ES-I3 (cell line): ENCODE data around the gene PTK6.
"Not testable (repeated sequence)": the region's sequence is repeated elsewhere in the genome, so short reads cannot be mapped to it uniquely, and the experiment has no call there.

ENCODE experiments used
- H3K36me3 ChIP-seq: 2 replicates; pipeline ENCODE4 v1.6.1; 2013; ENCODE audit warnings: mild to moderate bottlenecking, low read length, control low read depth, moderate library complexity; ENCODE audit not compliant: insufficient read depth
- H3K4me1 ChIP-seq: 2 replicates; pipeline ENCODE4 v1.6.1; 2013; ENCODE audit warnings: mild to moderate bottlenecking, control low read depth, low read length; ENCODE audit not compliant: insufficient read depth
- H3K9ac ChIP-seq: 2 replicates; pipeline ENCODE4 v1.6.1; 2013; ENCODE audit warnings: low read depth, mild to moderate bottlenecking, low read length, moderate library complexity
- H3K9me3 ChIP-seq: 2 replicates; pipeline ENCODE4 v1.6.1; 2013; ENCODE audit warnings: mild to moderate bottlenecking, low read length, moderate library complexity; ENCODE audit not compliant: control insufficient read depth, insufficient read depth

The PTK6 gene

GRCh38 chr20:63522981-63523611, 14.1 kb downstream of the PTK6 start:
- Histone ChIP-seq H3K9me3 (no peaks in the 10 kb centered on the region), H3K36me3 (peaks cover 7% of the 10 kb centered on the region), H3K9ac (no peak overlapping the region), H3K4me1 (no peaks in the 10 kb centered on the region; the same call in 1 of the 2 replicates)

DNA sequence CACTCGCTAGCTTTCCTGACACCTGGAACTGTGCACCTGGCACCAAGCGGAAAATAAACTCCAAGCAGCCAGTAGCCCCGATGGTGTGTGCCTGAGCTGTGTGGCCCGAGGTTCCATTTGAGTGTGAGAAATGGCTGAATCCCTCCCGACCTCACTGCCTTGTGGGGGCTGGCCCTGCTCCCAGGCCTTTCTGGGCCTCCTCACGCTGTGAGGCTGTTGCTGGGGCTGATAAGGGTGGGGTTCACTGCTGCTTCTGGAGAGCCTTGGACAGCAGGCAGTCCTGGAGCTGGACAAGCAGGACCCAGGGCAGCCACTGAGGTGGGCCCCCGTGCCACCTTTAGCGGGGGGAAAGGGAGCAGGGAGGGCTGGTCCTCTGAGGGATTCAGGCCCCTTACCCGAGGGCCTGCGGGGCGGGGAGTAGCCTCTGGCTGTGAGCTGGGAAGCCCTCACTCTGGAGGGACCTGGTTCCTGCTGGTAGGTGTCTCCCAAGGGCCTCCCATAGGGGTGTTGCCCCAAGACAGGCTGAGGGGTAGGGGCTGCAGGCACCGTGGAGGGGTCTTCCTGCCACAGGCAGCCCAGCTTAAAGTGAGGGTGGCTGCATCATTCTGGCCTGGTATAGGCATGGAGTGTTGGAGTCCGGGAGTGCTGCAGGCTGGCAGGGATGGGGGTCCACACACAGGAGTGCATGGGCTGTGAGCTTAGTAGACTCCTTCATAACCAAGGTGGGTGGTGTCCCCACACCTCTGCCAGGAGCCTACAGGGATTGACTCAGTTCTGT, 14.9 kb downstream of the PTK6 start:
- Histone ChIP-seq H3K4me1 (no peaks in the 10 kb centered on the region; the same call in 1 of the 2 replicates), H3K9me3 (no peaks in the 10 kb centered on the region), H3K36me3 (peaks cover 7% of the 10 kb centered on the region), H3K9ac (no peak overlapping the region; the same call in 1 of the 2 replicates)

- peak overlapping the region; percentile 86 for H3K9ac ChIP-seq
Observed at GRCh38 chr20:63521602-63522001, 15.6 kb downstream of the PTK6 start.

DNA sequence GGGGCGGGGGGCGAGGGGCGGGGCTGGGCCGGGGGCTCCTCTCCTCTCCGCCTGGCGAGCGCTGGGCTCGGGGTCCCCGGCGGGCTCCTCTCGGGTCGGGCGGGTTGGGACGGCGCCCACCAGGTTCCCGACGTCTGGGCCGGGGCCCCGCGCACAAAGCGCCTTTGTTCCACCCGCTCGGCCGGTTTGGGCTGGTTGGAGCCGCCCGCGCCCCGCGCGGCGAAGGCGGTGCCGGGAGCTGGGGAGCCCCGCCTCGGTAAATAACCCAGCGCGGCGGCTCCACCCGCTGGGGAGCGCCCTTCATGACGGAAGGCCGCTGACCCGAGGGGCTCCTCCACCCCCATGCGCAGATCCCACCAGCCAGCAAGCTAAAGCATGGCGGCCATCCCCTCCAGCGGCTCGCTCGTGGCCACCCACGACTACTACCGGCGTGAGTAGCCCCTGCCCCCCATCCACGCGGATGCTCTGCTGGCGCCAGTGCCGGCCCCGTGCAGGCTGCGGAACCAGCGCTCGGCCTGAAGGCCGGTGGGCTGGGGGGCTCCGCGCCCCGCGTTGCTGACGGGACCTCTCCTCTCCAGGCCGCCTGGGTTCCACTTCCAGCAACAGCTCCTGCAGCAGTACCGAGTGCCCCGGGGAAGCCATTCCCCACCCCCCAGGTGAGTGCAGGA, 16.1 kb downstream of the PTK6 start:
- Histone ChIP-seq H3K36me3 (peaks cover 7% of the 10 kb centered on the region), H3K9ac (peak overlapping the region; percentile 86), H3K4me1 (no peaks in the 10 kb centered on the region; the same call in 1 of the 2 replicates), H3K9me3 (no peaks in the 10 kb centered on the region)

More at GRCh38 chr20:63521602-63522001, 15.6 kb downstream of the PTK6 start:
- Histone ChIP-seq H3K36me3 (peaks cover 7% of the 10 kb centered on the region), H3K9me3 (no peaks in the 10 kb centered on the region), H3K4me1 (no peaks in the 10 kb centered on the region; the same call in 1 of the 2 replicates)

DNA sequence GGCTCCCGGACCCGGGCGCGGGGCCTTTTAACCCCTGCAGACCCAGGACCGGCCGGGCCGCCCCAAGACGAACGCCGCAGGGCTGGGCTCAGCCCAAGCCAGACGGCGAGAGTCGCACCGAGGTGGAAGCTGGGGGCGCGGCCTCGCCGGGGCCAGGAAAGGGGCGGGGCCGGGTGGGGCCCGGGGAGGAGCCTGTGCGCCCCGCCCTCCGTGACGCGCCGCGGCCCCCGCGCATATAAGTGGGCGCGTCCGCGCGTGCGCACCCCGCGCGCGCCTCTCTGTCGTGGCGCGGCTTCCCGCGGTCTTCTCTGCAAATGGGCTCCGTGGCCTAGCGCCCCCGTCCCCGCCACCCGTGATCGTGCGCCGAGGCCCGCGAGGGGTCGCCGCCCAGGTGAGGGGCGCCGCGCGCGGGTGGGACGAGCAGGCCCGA, 16.7 kb downstream of the PTK6 start, which contains the start of gene PPDPF:
PPDPF (plus strand) TSS at position 262 of the 430 bp plus-strand sequence. CDS start 544 bp downstream, outside the sequence.
- H3K36me3 ChIP-seq, result peaks cover 7% of the 10 kb centered on the region
- H3K4me1 ChIP-seq, result no peaks in the 10 kb centered on the region; the same call in 1 of the 2 replicates
- H3K9ac ChIP-seq, result peak within 1 kb of the TSS; percentile 86

GRCh38 chr20:63519668-63520503, 17.3 kb downstream of the PTK6 start:
- H3K36me3 ChIP-seq, result peaks cover 7% of the 10 kb centered on the region
- peak overlapping the region; percentile 86 for H3K9ac ChIP-seq
- no peaks in the 10 kb centered on the region for H3K9me3 ChIP-seq
- H3K4me1 ChIP-seq, result no peaks in the 10 kb centered on the region; the same call in 1 of the 2 replicates

More for the DNA sequence above, 16.7 kb downstream of the PTK6 start, which contains the start of gene PPDPF:
- H3K9me3 ChIP-seq, result no peaks in the 10 kb centered on the region

DNA sequence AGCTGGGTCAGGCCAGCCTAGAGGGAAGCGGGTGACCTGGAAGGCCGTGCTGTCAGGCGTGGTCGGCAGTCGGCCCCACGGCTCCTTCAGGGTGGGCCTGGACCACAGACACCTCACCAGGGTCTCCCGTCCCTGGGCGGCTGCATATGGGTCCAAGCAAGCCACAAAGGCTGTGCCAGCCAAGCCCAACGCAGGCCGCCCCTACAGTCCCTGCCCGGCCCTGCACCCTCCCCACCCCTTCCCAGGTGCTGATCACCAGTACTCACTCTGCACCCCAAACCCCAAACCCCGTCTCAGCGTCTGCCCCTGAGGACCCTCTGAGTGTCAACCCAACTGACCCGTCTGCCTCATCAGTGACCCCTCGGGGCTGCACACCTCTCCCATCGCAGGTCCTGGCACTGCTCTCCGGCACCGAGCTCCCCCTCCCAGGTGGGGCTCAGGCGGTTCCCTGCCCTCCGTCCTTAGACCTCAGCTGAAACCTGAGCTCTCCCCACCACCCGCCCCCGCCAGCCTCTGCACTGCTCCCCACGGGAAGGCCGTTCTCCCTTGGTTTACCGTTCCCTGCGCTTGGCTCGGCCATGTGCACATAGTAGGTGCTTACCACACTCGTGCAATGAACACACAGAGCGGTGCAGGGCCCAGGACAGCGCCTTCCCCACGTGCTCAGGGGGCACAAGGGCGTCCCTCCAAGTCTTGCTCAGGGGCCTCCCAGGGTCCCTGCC, 18.1 kb downstream of the PTK6 start:
- peak overlapping the region; percentile 86; the same call in 1 of the 2 replicates for H3K9ac ChIP-seq
- H3K36me3 ChIP-seq, result peaks cover 7% of the 10 kb centered on the region
- no peaks in the 10 kb centered on the region for H3K9me3 ChIP-seq
- H3K4me1 ChIP-seq, result no peaks in the 10 kb centered on the region; the same call in 1 of the 2 replicates

DNA sequence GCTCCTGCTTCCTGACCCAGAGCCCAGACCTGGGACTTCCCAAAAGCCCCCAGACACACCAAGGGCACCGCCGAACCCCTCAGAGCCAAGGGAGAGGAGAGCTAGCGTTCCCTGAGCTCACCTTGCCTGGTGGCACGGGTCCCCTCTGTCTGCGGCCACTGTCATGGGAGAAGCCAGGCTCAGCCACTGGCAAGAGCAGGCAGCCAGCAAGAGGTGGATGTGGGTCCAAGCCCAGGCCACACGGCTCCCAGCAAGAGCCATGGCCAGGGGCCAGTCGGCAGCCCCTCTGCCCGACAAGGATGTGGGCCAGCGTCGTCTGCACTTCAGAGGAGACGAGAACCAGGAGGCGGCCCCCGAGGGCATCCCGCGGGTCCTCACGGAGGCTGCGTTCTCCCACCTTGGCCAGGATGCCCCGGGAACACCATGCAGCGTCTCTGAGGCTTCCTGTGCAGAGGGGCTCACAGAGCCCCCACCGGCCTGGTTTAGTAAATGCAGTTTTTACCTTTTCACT, 18.8 kb downstream of the PTK6 start:
- Histone ChIP-seq H3K9me3 (no peaks in the 10 kb centered on the region), H3K36me3 (peaks cover 7% of the 10 kb centered on the region), H3K4me1 (no peaks in the 10 kb centered on the region; the same call in 1 of the 2 replicates), H3K9ac (no peak overlapping the region; the same call in 1 of the 2 replicates)

DNA sequence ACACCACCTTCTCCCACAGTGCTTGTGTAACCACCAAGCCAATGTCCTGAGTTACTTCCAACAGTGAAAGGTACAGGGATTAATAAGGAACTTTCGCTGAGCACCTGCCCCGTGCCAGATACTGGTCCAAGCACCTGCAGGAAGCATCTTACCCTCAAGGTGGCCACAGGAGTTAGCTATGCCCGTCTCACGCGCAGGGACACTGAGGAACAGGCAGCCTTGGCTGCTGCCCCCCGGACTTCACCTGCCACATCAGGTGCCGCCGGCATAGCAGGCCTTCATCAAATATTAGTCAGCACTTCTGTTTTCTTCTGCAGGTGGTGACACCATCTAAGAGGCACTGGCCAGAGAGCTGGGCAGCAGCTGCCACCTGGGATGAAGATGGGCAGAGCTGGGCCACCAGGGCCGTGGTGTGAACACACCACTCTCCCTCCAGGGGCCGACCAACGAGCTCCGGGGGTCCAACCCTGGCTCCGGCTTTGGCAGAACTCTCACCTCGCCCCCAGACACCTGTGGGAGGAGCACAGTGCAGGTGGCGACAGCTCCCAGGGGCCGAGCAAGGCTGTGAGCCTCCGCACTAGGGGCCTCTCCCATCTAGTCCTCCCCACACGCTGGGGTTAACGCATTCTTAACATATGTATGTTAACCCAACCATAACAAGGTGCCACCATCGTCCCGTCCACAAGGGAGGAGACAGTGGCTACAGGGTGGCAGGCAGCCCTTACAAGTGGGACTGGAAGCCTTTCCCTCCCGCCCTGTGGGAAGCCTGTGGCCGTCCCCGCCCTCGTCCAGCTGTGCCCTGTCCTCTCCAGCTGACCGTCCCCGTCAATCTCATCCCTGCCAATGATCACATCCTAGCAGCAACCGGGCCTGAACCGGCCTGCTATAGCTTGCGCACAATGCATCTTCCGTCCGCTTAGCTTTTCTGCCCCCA, 19.5 kb downstream of the PTK6 start:
- no peak overlapping the region for H3K9ac ChIP-seq
- H3K36me3 ChIP-seq, result peaks cover 3% of the 10 kb centered on the region; the same call in 1 of the 2 replicates
- H3K4me1 ChIP-seq, result no peaks in the 10 kb centered on the region; the same call in 1 of the 2 replicates
- no peaks in the 10 kb centered on the region for H3K9me3 ChIP-seq

DNA sequence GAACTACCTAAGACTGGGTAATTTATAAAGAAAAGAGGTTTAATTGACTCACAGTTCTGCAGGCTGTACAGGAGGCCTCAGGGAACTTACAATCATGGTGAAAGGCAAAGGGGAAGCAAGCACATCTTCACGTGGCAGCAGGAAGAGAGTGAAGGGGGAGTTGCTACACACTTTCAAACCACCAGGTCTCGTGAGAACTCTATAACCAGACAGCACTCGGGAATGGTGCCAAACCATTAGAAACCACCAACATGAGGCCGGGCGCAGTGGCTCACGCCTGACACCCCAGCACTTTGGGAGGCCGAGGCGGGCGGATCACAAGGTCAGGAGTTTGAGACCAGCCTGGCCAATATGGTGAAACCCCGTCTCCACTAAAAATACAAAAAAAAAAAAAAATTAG, 22.7 kb downstream of the PTK6 start:
- H3K36me3 ChIP-seq, H3K9me3 ChIP-seq: not testable (repeated sequence)

GRCh38 chr20:63513207-63513606, 24.0 kb downstream of the PTK6 start:
- Histone ChIP-seq H3K9me3 (no peaks in the 10 kb centered on the region; the same call in 1 of the 2 replicates), H3K36me3 (no peaks in the 10 kb centered on the region), H3K9ac (no peak overlapping the region), H3K4me1 (no peaks in the 10 kb centered on the region; the same call in 1 of the 2 replicates)

More for the DNA sequence above, 22.7 kb downstream of the PTK6 start:
- not testable (repeated sequence) for H3K9ac ChIP-seq, H3K4me1 ChIP-seq

- Histone ChIP-seq H3K4me1 (no peaks in the 10 kb centered on the region), H3K9me3 (no peaks in the 10 kb centered on the region; the same call in 1 of the 2 replicates), H3K36me3 (no peaks in the 10 kb centered on the region), H3K9ac (no peak overlapping the region)
Observed at GRCh38 chr20:63509088-63509564, 28.1 kb downstream of the PTK6 start.
